NCI-H748 (cell line): Measurements from ENCODE around the gene HID1.

Experiments used
- DNase-seq: peaks from one replicate; lab custom pipeline; 2025; ENCODE audit not compliant: unreplicated experiment; lab: John Stamatoyannopoulos, UW

HID1 gene

GRCh38 chr17:74901353-74902135 is 71.0 kb downstream of the HID1 start:
- DNase-seq: no peak
